GM21367 (cell line): ENCODE results near the gene LAPTM5.

Experiments
- ATAC-seq: cut with Tn5 transposase; IDR thresholded peaks from one replicate; pipeline ENCODE4 v1.9.1; 2021; ENCODE audit not compliant: unreplicated experiment

LAPTM5 gene

GRCh38 chr1:30745156-30745833 is 12.3 kb downstream of the LAPTM5 start:
- no peak for ATAC-seq

GRCh38 chr1:30744060-30744756 is 13.4 kb downstream of the LAPTM5 start:
- ATAC-seq: no peak

GRCh38 chr1:30743584-30744059 is 14.0 kb downstream of the LAPTM5 start:
- ATAC-seq: no peak

- ATAC-seq: no peak
These were observed 14.5 kb downstream of the LAPTM5 start for GRCh38 chr1:30742963-30743559.

- no peak for ATAC-seq
These were observed 15.1 kb downstream of the LAPTM5 start for GRCh38 chr1:30742300-30742962.

- no peak for ATAC-seq
These were observed 16.2 kb downstream of the LAPTM5 start for GRCh38 chr1:30741239-30741894.

GRCh38 chr1:30740251-30741238 is 17.0 kb downstream of the LAPTM5 start:
- no peak for ATAC-seq

- no peak for ATAC-seq
These were observed 18.0 kb downstream of the LAPTM5 start for GRCh38 chr1:30739601-30740000.

- no peak for ATAC-seq
These were observed 18.6 kb downstream of the LAPTM5 start for GRCh38 chr1:30738715-30739559.

- no peak for ATAC-seq
These were observed 19.4 kb downstream of the LAPTM5 start for GRCh38 chr1:30738040-30738714.

- ATAC-seq: no peak
These were observed 20.1 kb downstream of the LAPTM5 start for GRCh38 chr1:30737357-30738039.

- ATAC-seq: no peak
These were observed 21.7 kb downstream of the LAPTM5 start for GRCh38 chr1:30735668-30736498.

- ATAC-seq: no peak
These were observed 22.4 kb downstream of the LAPTM5 start for GRCh38 chr1:30735124-30735523.

- no peak for ATAC-seq
These were observed 23.0 kb downstream of the LAPTM5 start for GRCh38 chr1:30734580-30734979.

GRCh38 chr1:30734106-30734505 is 23.5 kb downstream of the LAPTM5 start:
- no peak for ATAC-seq

GRCh38 chr1:30733493-30733892 is 24.1 kb downstream of the LAPTM5 start:
- no peak for ATAC-seq
